A549 (cell line): Measurements from ENCODE around the gene NUP214. TPM values are rescaled to one million over a fixed set of nuclear protein-coding genes. Genes with fewer than 3 reads are reported as not detected.

Experiments used
- ATAC-seq, 2 experiments: fragments of 200-7000 bp in 1 of 2; fragments of >200 bp in 1 of 2; cut with Nextera tagmentation in 1 of 2; cut with Tn5 transposase in 1 of 2; 3 replicates each; pipeline versions ENCODE4 v1.8.0 to v1.9.1; 2018 to 2020; ENCODE audit warnings: mild to moderate bottlenecking in 1 of 2, moderate library complexity in 1 of 2
- CTCF ChIA-PET: fragments of 300-600 bp; sonication (Branson Sonifier 250); formaldehyde crosslinking; extraction: SDS; loops from one replicate; lab custom pipeline; 2021; ENCODE audit warnings: antibody characterized with exemption, inconsistent platforms; lab: Yijun Ruan, JAX
- POLR2A ChIA-PET: fragments of 350-600 bp; formaldehyde crosslinking; extraction: SDS; loops from one replicate; lab custom pipeline; 2021; ENCODE audit warnings: antibody characterized with exemption, inconsistent platforms; lab: Yijun Ruan, JAX
- DNase-seq, 2 experiments: peaks; one replicate each; pipeline versions ENCODE4 v3.0.0 to v3.0.0-alpha.2; 2011 to 2016; ENCODE audit warnings: low read depth in 1 of 2, low spot score in 1 of 2
- FAIRE-seq: peaks from 2 replicates; lab custom pipeline; 2011; peaks lifted over from hg19 to GRCh38; lab: Jason Lieb, UNC
- H3K27ac ChIP-seq, 2 experiments: fragments of >200 bp; sonication (Bioruptor Twin); formaldehyde crosslinking; 3 replicates each; pipeline ENCODE4 v1.5.1; 2016 to 2017
- H3K4me1 ChIP-seq: fragments of >200 bp; sonication (Bioruptor Twin); formaldehyde crosslinking; 3 replicates; pipeline ENCODE4 v1.6.1; 2016
- H3K4me2 ChIP-seq: fragments of >200 bp; sonication (Bioruptor Twin); formaldehyde crosslinking; 3 replicates; pipeline ENCODE4 v1.6.1; 2016
- H3K4me3 ChIP-seq: fragments of >200 bp; sonication (Bioruptor Twin); formaldehyde crosslinking; 3 replicates; pipeline ENCODE4 v1.5.1; 2016
- H3K9me3 ChIP-seq: fragments of >200 bp; sonication (Bioruptor Twin); formaldehyde crosslinking; 3 replicates; pipeline ENCODE4 v1.6.1; 2016
- BHLHE40 ChIP-seq: IDR thresholded peaks from 2 replicates; pipeline ENCODE4 v1.6.1; 2012; ENCODE audit warnings: low read depth, low read length, inconsistent platforms
- CBX2 ChIP-seq: fragments of 200-600 bp; sonication (generic); IDR thresholded peaks from 2 replicates; pipeline ENCODE4 v1.6.1; 2016; ENCODE audit warnings: low read depth, mild to moderate bottlenecking, borderline replicate concordance
- CBX8 ChIP-seq: fragments of 200-600 bp; sonication (generic); IDR thresholded peaks from 2 replicates; pipeline ENCODE4 v1.6.1; 2016
- CEBPB ChIP-seq, 2 experiments: fragments of >200 bp in 1 of 2; sonication (Bioruptor Twin) in 1 of 2; formaldehyde crosslinking in 1 of 2; IDR thresholded peaks; 2 replicates each; pipeline ENCODE4 v1.6.1; 2012 to 2016
- CHD2 ChIP-seq: fragments of 150-350 bp; IDR thresholded peaks from 2 replicates; pipeline ENCODE4 v1.6.1; 2014; ENCODE audit warnings: low read length; ENCODE audit not compliant: partially characterized antibody
- EHF ChIP-seq: fragments of 250-450 bp; sonication (Bioruptor Pico); IDR thresholded peaks from 2 replicates; pipeline ENCODE4 v1.5.0; 2020; ENCODE audit warnings: mild to moderate bottlenecking
- EHMT2 ChIP-seq: fragments of 200-600 bp; sonication (generic); IDR thresholded peaks from 2 replicates; pipeline ENCODE4 v1.6.1; 2016; ENCODE audit warnings: antibody characterized with exemption, low read depth, mild to moderate bottlenecking, moderate library complexity
- ESRRA ChIP-seq: fragments of 150-350 bp; IDR thresholded peaks from 2 replicates; pipeline ENCODE4 v1.6.1; 2014; ENCODE audit warnings: mild to moderate bottlenecking, low read length, borderline replicate concordance
- FOSB ChIP-seq: fragments of 250-450 bp; sonication (Bioruptor Pico); IDR thresholded peaks from 2 replicates; pipeline ENCODE4 v1.5.0; 2020; ENCODE audit warnings: mild to moderate bottlenecking, moderate library complexity
- FOSL2 ChIP-seq, 2 experiments: fragments of 450-650 bp in 1 of 2; fragments of >200 bp in 1 of 2; sonication (Bioruptor Twin) in 1 of 2; formaldehyde crosslinking; IDR thresholded peaks; 2 replicates each; pipeline versions ENCODE4 v1.5.0 to v1.6.1; 2016 to 2020; ENCODE audit warnings: mild to moderate bottlenecking in 1 of 2, moderate library complexity in 1 of 2
- GATA3 ChIP-seq: IDR thresholded peaks from 2 replicates; pipeline ENCODE4 v1.6.1; 2012; ENCODE audit warnings: borderline replicate concordance
- HOXB13 ChIP-seq: fragments of 250-450 bp; sonication (Bioruptor Pico); IDR thresholded peaks from 2 replicates; pipeline ENCODE4 v1.5.0; 2020; ENCODE audit warnings: low read depth, mild to moderate bottlenecking, moderate library complexity
- HOXB5 ChIP-seq: fragments of 250-450 bp; sonication (Bioruptor Pico); IDR thresholded peaks from 2 replicates; pipeline ENCODE4 v1.5.0; 2020; ENCODE audit warnings: mild to moderate bottlenecking, moderate library complexity
- KDM1A ChIP-seq: fragments of 200-600 bp; sonication (generic); IDR thresholded peaks from 2 replicates; pipeline ENCODE4 v1.6.1; 2016; ENCODE audit warnings: low read depth, mild to moderate bottlenecking
- MAFK ChIP-seq: fragments of 450-650 bp; IDR thresholded peaks from 2 replicates; pipeline ENCODE4 v1.6.1; 2014; ENCODE audit not compliant: partially characterized antibody
- MAZ ChIP-seq: fragments of 150-350 bp; IDR thresholded peaks from 2 replicates; pipeline ENCODE4 v1.6.1; 2014; ENCODE audit warnings: antibody characterized with exemption, low read depth, low read length, borderline replicate concordance
- NFE2L2 ChIP-seq: fragments of 150-350 bp; conservative IDR thresholded peaks from 2 replicates; pipeline ENCODE4 v1.6.1; 2014; ENCODE audit warnings: low read length
- POLR2A ChIP-seq: IDR thresholded peaks from 2 replicates; pipeline ENCODE4 v1.6.1; 2012; ENCODE audit warnings: mild to moderate bottlenecking, low read length
- POLR2AphosphoS2 ChIP-seq: conservative IDR thresholded peaks from 2 replicates; pipeline ENCODE4 v1.6.1; 2012; ENCODE audit warnings: low read length, improper control_type of control experiment, inconsistent platforms
- RAD21 ChIP-seq, 2 experiments: fragments of >200 bp in 1 of 2; sonication (Bioruptor Twin) in 1 of 2; formaldehyde crosslinking in 1 of 2; IDR thresholded peaks in 1 of 2; conservative IDR thresholded peaks in 1 of 2; 2 replicates in 1 of 2; 3 replicates in 1 of 2; pipeline ENCODE4 v1.6.1; 2012 to 2018; ENCODE audit warnings: inconsistent platforms in 1 of 2
- RARB ChIP-seq: fragments of 250-450 bp; sonication (Bioruptor Pico); IDR thresholded peaks from 2 replicates; pipeline ENCODE4 v1.8.0; 2021; ENCODE audit warnings: mild to moderate bottlenecking, moderate library complexity
- RCOR1 ChIP-seq: fragments of 150-350 bp; IDR thresholded peaks from 2 replicates; pipeline ENCODE4 v1.6.1; 2014; ENCODE audit warnings: antibody characterized with exemption, low read length, low read depth
- RFX5 ChIP-seq: fragments of 450-650 bp; IDR thresholded peaks from 2 replicates; pipeline ENCODE4 v1.7.1; 2014; ENCODE audit warnings: antibody characterized with exemption, mild to moderate bottlenecking, moderate library complexity
- RNF2 ChIP-seq: fragments of 200-600 bp; sonication (generic); IDR thresholded peaks from 2 replicates; pipeline ENCODE4 v1.6.1; 2016; ENCODE audit warnings: low read depth, mild to moderate bottlenecking, antibody characterized with exemption, moderate library complexity, borderline replicate concordance
- SMC3 ChIP-seq: fragments of >200 bp; sonication (Bioruptor Twin); formaldehyde crosslinking; IDR thresholded peaks from 3 replicates; pipeline ENCODE4 v1.6.1; 2018; ENCODE audit warnings: inconsistent platforms
- SREBF2 ChIP-seq: fragments of 450-650 bp; IDR thresholded peaks from 2 replicates; pipeline ENCODE4 v1.6.1; 2014; ENCODE audit warnings: mild to moderate bottlenecking, moderate library complexity
- TP53 ChIP-seq: fragments of 250-450 bp; sonication (Bioruptor Pico); IDR thresholded peaks from 2 replicates; pipeline ENCODE4 v1.5.0; 2021; ENCODE audit warnings: mild to moderate bottlenecking, moderate library complexity
- ZC3H11A ChIP-seq: fragments of 450-650 bp; IDR thresholded peaks from 2 replicates; pipeline ENCODE4 v1.6.1; 2014; ENCODE audit warnings: antibody characterized with exemption, mild to moderate bottlenecking
- ZFP36 ChIP-seq: fragments of 450-650 bp; IDR thresholded peaks from 2 replicates; pipeline ENCODE4 v1.6.1; 2014; ENCODE audit warnings: borderline replicate concordance; ENCODE audit not compliant: partially characterized antibody
- ZNF302 ChIP-seq: fragments of 250-450 bp; sonication (Bioruptor Pico); IDR thresholded peaks from 2 replicates; pipeline ENCODE4 v1.9.0; 2021; ENCODE audit warnings: inconsistent platforms, mild to moderate bottlenecking, moderate library complexity
- ZSCAN20 ChIP-seq: fragments of 250-450 bp; sonication (Bioruptor Pico); IDR thresholded peaks from 2 replicates; pipeline ENCODE4 v1.8.0; 2022; ENCODE audit warnings: mild to moderate bottlenecking, moderate library complexity
- WGBS: methylation state at CpG from one replicate; pipeline ENCODE4 v1.1.6; 2017; ENCODE audit errors: missing lambda C conversion rate; 5-methylcytosine and 5-hydroxymethylcytosine counted together
- polyA minus RNA-seq: library from RNA; depleted of rRNA, polyadenylated mRNA; stranded (reverse); fragments of >200 nt; gene quantifications from 2 replicates; pipeline ENCODE4 v1.2.3, GENCODE V29; 2011; rRNA and poly(A)+ RNA removed
- polyA plus RNA-seq, 4 experiments: library from polyadenylated mRNA; depleted of rRNA in 3 of 4; stranded (reverse); fragments of >200 nt; fragmentation: RNase III in 1 of 4; extraction: RNeasy Plus Mini Kit Qiagen cat#74134 plus additional on column Dnase treatment in 1 of 4; gene quantifications; 2 replicates in 3 of 4; 3 replicates in 1 of 4; pipeline ENCODE4 v1.2.3, GENCODE V29; 2011 to 2017
- TF ChIP-seq, protein P1 (sequence below): IDR thresholded peaks from 2 replicates; pipeline ENCODE4 v1.6.1; 2012; ENCODE audit warnings: low read depth, borderline replicate concordance
- TF ChIP-seq, protein P2 (sequence below): fragments of >200 bp; sonication (Bioruptor Twin); formaldehyde crosslinking; IDR thresholded peaks from 3 replicates; pipeline ENCODE4 v1.6.1; 2016
- TF ChIP-seq, protein P3 (sequence below): IDR thresholded peaks from 2 replicates; pipeline ENCODE4 v1.6.1; 2012
- TF ChIP-seq, protein P4 (sequence below): fragments of 150-350 bp; IDR thresholded peaks from 2 replicates; pipeline ENCODE4 v1.6.1; 2014; ENCODE audit warnings: low read depth, mild to moderate bottlenecking, low read length

NUP214 gene
- 14.4 and 25.8 TPM in 2 replicates for polyA plus RNA-seq (2011; rRNA removed)
- polyA plus RNA-seq (2012; cell fraction: cytosol; rRNA removed) = 9.2 and 13.0 TPM in 2 replicates
- 36.8 and 70.9 TPM in 2 replicates for polyA plus RNA-seq (2012; cell fraction: nucleus; rRNA removed)
- 18.5 to 21.2 TPM (median 19.3 TPM) in 3 replicates for polyA plus RNA-seq (2017; fragmentation: RNase III; extraction: RNeasy Plus Mini Kit Qiagen cat#74134 plus additional on column Dnase treatment)
- 52.7 and 56.8 TPM in 2 replicates for polyA minus RNA-seq

DNA sequence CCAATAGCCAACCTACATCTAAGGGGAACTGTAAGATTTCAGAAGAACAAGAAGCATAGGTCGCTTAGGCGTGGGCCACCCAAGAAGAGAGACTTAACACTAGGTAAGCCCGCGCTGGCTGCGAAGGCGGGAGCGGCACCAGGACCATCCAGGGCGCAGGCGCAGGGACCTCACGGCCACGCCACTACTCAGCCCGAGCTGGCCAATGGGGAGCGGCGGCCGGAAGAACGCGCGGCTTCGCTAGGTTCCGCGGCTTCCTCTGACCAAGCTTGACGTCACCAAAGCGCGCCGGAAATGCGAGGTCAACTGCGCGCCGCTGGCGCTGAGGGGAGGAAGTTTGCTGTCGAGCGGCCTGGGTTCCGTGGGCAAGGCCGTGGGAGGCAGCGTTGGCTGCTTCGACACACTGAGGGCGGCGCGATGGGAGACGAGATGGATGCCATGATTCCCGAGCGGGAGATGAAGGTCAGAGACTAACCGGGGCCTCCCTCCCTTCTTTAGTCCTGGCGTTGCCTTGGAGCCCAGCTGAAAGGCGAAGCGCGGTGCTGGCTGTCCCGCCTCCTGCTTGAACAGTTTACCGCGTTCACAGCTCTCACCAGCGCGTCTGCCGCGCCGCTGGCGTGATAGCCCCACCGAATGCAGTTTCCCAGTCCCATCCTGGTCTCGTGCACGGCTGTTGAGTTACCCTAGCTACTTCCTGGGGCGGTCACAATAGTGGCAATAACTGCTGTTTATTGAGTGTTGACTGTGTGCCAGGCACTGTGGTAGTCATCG lies at the start of gene NUP214:
Gene NUP214, plus strand, starts transcription at position 299 of the 771 bp plus-strand sequence. Its CDS starts 119 bp downstream, at position 418.
- 3% methylated on average over 27 of the region's 61 CpGs for WGBS
- FAIRE-seq (peak; percentile 99), DNase-seq (peak; percentile 96 to 98), ATAC-seq (peak; percentile 99 to 100)
- ChIA-PET CTCF (interaction anchor here (0.9 to 2.9 kb wide), 6 partner anchors 16 to 225 kb away, joined by 3 to 10 read pairs (median 4); no protein-coding TSS in a partner anchor), POLR2A (interaction anchor here (0.5 to 1.7 kb wide), 15 partner anchors 10 to 248 kb away, joined by 3 to 11 read pairs (median 4); no protein-coding TSS in a partner anchor)
- Histone ChIP-seq H3K9me3 (no peaks in the 10 kb centered on the region), H3K4me1 (peaks cover 6% of the 10 kb centered on the region; the same call in 2 of the 3 replicates), H3K4me3 (peak within 1 kb of the TSS; percentile 88), H3K27ac (peak within 1 kb of the TSS; percentile 81 to 90), H3K4me2 (peak within 1 kb of the TSS; percentile 91)
- TF ChIP-seq RFX5 = peak; percentile 82
- no peak for TF ChIP-seq SMC3
- peak; percentile 44; the same call in 1 of the 2 replicates for TF ChIP-seq GATA3
- no peak for TF ChIP-seq CBX2
- TF ChIP-seq NFE2L2 = no peak
- no peak for TF ChIP-seq POLR2AphosphoS2
- no peak for TF ChIP-seq ZSCAN20 (CRISPR knock-in tag)
- no peak for TF ChIP-seq RCOR1
- no peak for TF ChIP-seq CEBPB (IDR thresholded peaks at IDR 0.05)
- TF ChIP-seq EHF (CRISPR knock-in tag) = no peak
- TF ChIP-seq, protein P1, sequence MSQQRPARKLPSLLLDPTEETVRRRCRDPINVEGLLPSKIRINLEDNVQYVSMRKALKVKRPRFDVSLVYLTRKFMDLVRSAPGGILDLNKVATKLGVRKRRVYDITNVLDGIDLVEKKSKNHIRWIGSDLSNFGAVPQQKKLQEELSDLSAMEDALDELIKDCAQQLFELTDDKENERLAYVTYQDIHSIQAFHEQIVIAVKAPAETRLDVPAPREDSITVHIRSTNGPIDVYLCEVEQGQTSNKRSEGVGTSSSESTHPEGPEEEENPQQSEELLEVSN = peak; percentile 92
- TF ChIP-seq ZC3H11A = no peak
- TF ChIP-seq TP53 (CRISPR knock-in tag) = no peak
- no peak for TF ChIP-seq HOXB13
- no peak for TF ChIP-seq CBX8
- TF ChIP-seq ZFP36 = no peak
- no peak for TF ChIP-seq ESRRA
- TF ChIP-seq RARB (CRISPR knock-in tag) = no peak
- TF ChIP-seq, protein P2, sequence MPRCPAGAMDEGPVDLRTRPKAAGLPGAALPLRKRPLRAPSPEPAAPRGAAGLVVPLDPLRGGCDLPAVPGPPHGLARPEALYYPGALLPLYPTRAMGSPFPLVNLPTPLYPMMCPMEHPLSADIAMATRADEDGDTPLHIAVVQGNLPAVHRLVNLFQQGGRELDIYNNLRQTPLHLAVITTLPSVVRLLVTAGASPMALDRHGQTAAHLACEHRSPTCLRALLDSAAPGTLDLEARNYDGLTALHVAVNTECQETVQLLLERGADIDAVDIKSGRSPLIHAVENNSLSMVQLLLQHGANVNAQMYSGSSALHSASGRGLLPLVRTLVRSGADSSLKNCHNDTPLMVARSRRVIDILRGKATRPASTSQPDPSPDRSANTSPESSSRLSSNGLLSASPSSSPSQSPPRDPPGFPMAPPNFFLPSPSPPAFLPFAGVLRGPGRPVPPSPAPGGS = peak; percentile 92; the same call in 2 of the 3 replicates
- no peak for TF ChIP-seq RNF2
- TF ChIP-seq POLR2A = peak; percentile 87
- TF ChIP-seq, protein P3, sequence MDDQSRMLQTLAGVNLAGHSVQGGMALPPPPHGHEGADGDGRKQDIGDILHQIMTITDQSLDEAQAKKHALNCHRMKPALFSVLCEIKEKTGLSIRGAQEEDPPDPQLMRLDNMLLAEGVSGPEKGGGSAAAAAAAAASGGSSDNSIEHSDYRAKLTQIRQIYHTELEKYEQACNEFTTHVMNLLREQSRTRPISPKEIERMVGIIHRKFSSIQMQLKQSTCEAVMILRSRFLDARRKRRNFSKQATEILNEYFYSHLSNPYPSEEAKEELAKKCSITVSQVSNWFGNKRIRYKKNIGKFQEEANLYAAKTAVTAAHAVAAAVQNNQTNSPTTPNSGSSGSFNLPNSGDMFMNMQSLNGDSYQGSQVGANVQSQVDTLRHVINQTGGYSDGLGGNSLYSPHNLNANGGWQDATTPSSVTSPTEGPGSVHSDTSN = no peak
- TF ChIP-seq FOSL2 (IDR thresholded peaks at IDR 0.05) = no peak
- no peak for TF ChIP-seq FOSL2 (CRISPR knock-in tag; IDR thresholded peaks at IDR 0.05)
- TF ChIP-seq RAD21 (conservative IDR thresholded peaks at IDR 0.05 in 1 of 2, IDR thresholded peaks at IDR 0.05 in 1 of 2) = no peak
- TF ChIP-seq BHLHE40 = 0 out of 2 replicates have a peak, but pooled peaks have one; percentile 12
- TF ChIP-seq KDM1A = no peak
- TF ChIP-seq, protein P4, sequence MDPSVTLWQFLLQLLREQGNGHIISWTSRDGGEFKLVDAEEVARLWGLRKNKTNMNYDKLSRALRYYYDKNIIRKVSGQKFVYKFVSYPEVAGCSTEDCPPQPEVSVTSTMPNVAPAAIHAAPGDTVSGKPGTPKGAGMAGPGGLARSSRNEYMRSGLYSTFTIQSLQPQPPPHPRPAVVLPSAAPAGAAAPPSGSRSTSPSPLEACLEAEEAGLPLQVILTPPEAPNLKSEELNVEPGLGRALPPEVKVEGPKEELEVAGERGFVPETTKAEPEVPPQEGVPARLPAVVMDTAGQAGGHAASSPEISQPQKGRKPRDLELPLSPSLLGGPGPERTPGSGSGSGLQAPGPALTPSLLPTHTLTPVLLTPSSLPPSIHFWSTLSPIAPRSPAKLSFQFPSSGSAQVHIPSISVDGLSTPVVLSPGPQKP = no peak
- TF ChIP-seq MAZ = no peak
- TF ChIP-seq EHMT2 = no peak
- TF ChIP-seq HOXB5 (CRISPR knock-in tag) = no peak
- no peak for TF ChIP-seq SREBF2
- TF ChIP-seq CHD2 = peak; percentile 60
- TF ChIP-seq MAFK = no peak
- TF ChIP-seq FOSB = no peak
- no peak for TF ChIP-seq ZNF302 (CRISPR knock-in tag)
